GM12873 (cell line): ENCODE results near the gene C19orf73.
A peak's percentile ranks its signal among the peaks of the same experiment; 100 is the strongest.

Experiments used
- TF ChIP-seq, protein P1 (sequence below): IDR thresholded peaks from 2 replicates; pipeline ENCODE4 v1.5.1; 2012; ENCODE audit warnings: low read depth, mild to moderate bottlenecking, moderate library complexity, low read length, control low read depth; ENCODE audit not compliant: insufficient read depth; ENCODE audit errors: missing control alignments

The C19orf73 gene

GRCh38 chr19:49107625-49108459, 11.1 kb downstream of the C19orf73 start:
- TF ChIP-seq, protein P1, sequence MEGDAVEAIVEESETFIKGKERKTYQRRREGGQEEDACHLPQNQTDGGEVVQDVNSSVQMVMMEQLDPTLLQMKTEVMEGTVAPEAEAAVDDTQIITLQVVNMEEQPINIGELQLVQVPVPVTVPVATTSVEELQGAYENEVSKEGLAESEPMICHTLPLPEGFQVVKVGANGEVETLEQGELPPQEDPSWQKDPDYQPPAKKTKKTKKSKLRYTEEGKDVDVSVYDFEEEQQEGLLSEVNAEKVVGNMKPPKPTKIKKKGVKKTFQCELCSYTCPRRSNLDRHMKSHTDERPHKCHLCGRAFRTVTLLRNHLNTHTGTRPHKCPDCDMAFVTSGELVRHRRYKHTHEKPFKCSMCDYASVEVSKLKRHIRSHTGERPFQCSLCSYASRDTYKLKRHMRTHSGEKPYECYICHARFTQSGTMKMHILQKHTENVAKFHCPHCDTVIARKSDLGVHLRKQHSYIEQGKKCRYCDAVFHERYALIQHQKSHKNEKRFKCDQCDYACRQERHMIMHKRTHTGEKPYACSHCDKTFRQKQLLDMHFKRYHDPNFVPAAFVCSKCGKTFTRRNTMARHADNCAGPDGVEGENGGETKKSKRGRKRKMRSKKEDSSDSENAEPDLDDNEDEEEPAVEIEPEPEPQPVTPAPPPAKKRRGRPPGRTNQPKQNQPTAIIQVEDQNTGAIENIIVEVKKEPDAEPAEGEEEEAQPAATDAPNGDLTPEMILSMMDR: no peak

DNA sequence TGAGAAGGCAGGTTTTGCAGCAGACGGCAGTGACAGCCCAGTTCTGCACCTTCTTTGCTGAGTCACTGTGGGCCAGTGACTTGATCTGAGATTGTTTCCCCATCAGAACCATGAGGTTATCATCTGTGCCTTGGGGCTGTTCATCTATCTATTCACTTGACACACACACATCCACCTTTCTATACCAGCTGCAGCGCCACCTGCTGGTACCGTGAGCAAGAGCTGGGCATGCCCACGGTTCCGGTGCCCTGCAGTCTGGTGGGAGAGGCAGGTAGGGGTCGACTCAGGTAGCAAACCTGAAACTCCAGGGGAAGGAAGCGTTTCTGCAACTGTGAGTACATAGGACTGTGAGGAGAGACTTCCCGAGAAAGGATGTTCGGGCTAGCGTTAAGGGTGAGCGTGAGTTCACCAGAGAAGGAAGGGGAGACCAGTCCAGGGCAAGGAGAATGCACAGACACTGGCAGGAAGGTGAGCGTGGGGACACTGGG, 12.3 kb downstream of the C19orf73 start:
- TF ChIP-seq, protein P1: peak; percentile 88

- TF ChIP-seq, protein P1: no peak
Observed at GRCh38 chr19:49104229-49104864, 14.6 kb downstream of the C19orf73 start.

- TF ChIP-seq, protein P1: no peak
Observed at GRCh38 chr19:49103331-49104085, 15.4 kb downstream of the C19orf73 start.

DNA sequence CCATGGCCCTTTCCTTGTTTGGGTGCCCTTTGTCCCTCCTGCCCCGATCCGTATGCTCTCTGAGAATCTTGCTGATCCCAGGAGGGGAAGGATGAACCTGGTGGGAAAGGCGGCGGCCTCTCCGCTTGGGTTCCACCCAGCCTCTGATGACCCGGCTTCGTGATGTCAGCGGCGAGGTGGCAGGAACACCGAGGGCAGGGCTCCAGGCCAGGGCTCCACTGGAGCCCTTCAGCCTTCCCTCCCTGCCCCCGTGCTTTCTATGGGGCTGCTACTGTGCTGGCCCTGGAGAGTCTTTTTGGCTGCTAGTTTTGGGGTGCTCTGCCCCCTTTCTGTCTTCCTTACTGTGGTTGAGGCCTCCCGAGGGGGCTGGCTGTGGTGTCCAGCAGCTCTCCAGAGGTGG, 16.6 kb downstream of the C19orf73 start:
- TF ChIP-seq, protein P1: no peak

DNA sequence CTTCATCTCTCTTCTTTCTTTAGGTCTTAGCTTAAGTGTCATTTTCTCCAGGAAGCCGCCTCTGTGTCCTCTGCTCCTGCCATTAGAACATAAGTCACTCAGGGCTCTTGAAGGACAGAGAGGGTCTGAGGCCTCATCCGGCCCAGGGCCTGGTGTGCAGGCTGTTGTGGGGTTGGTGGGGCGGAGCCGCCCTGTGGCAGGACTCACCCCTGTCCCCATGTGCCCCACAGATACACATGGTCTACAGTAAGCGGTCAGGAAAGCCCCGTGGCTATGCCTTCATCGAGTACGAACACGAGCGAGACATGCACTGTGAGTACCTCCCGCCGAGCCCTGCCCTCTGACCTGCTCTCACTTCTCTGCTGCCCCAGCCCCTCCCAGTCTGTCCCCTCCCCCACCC, 17.8 kb downstream of the C19orf73 start:
- TF ChIP-seq, protein P1: no peak

DNA sequence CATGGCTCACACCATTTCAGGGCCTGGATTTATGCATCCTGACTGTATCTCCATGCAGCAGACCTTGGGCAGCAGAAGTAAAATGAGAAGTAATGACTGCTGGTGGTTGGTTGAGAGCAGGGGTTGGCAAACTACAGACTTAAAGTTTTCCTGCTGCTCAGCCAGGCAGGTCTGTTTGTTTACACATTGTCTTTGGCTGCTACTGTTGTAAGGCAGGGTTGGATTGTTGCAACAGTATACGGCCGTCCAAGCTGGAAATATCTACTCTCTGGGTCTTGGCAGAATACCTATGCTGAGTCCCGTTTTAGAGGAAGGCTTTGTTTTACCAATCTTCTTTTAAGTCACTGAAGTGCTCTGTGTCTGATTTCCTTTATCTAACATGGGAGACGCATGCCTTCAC, 20.1 kb downstream of the C19orf73 start:
- TF ChIP-seq, protein P1: no peak
